ENCODE measurements around the gene PAX4. TPM values are rescaled to one million over a fixed set of nuclear protein-coding genes. Genes with fewer than 3 reads are reported as not detected.

Gene PAX4
- total RNA-seq, 4 donors from 2014 or later: not detected

GRCh38 chr7:127608446-127608845, 9.5 kb downstream of the PAX4 start:
- peaks cover 0 to 13% (median 0%) of the 10 kb centered on the region in 4 donors for H3K9me3 ChIP-seq
- H3K4me1 ChIP-seq: no peaks in the 10 kb centered on the region
- WGBS, 2 donors: 87 to 95% methylated on average over 6 of the region's 6 CpGs
- H3K27me3 ChIP-seq: peaks cover 0 to 3% of the 10 kb centered on the region in 2 donors
- DNase-seq (ENCODE audit: low spot score in 2 of 2): no peak
- H3K4me3 ChIP-seq: no peak overlapping the region
- H3K36me3 ChIP-seq: no peaks in the 10 kb centered on the region
- TF ChIP-seq EP300 (IDR thresholded peaks at IDR 0.05) (no peak), CTCF (IDR thresholded peaks at IDR 0.05) (no peak), POLR2A (IDR thresholded peaks at IDR 0.05) (no peak)
- H3K27ac ChIP-seq: no peak overlapping the region

- no peaks in the 10 kb centered on the region for H3K27me3 ChIP-seq
- WGBS, 2 donors: 58 to 65% methylated on average over 3 of the region's 3 CpGs
- H3K9me3 ChIP-seq: no peaks in the 10 kb centered on the region
- TF ChIP-seq CTCF (IDR thresholded peaks at IDR 0.05) (no peak), EP300 (IDR thresholded peaks at IDR 0.05) (no peak), POLR2A (IDR thresholded peaks at IDR 0.05) (no peak)
- no peak overlapping the region for H3K27ac ChIP-seq
- H3K4me3 ChIP-seq: no peak overlapping the region
- no peaks in the 10 kb centered on the region for H3K36me3 ChIP-seq
- no peak for DNase-seq (ENCODE audit: low spot score in 2 of 2)
- H3K4me1 ChIP-seq: no peaks in the 10 kb centered on the region
Observed at GRCh38 chr7:127600885-127601284, 17.1 kb downstream of the PAX4 start.

- WGBS, 2 donors: 58 to 64% methylated on average over 6 of the region's 6 CpGs
- Histone ChIP-seq H3K4me1 (no peaks in the 10 kb centered on the region), H3K27me3 (no peaks in the 10 kb centered on the region), H3K4me3 (no peak overlapping the region), H3K9me3 (no peaks in the 10 kb centered on the region), H3K27ac (no peak overlapping the region), H3K36me3 (peaks cover 0 to 5% (median 0%) of the 10 kb centered on the region in 3 donors)
- no peak for TF ChIP-seq POLR2A (IDR thresholded peaks at IDR 0.05)
- no peak for DNase-seq (ENCODE audit: low spot score in 2 of 2)
Observed at GRCh38 chr7:127598318-127598717, 19.6 kb downstream of the PAX4 start.

DNA sequence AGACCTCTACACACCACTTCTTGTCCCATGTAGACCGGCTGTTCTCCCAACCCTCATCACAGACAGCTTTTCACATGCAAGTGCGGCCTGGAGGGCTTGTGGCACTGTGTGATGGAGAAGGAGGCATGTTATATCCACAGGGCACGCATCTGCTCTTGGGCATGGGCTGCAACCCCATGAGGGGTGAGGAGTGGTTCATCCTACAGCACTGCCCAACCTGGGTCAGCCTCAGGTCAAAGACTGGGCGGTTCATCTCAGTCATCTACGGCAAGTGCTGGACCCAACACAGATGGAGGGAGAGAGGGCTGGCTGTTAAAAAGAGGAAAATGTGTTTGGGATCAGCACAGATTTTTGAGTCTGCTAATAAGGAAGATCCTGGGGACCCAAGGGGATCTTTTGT, 22.2 kb downstream of the PAX4 start:
- no peaks in the 10 kb centered on the region for H3K9me3 ChIP-seq
- TF ChIP-seq EP300 (IDR thresholded peaks at IDR 0.05) (no peak), CTCF (IDR thresholded peaks at IDR 0.05) (no peak), POLR2A (IDR thresholded peaks at IDR 0.05) (no peak)
- H3K36me3 ChIP-seq: peaks cover 0 to 28% (median 11%) of the 10 kb centered on the region in 3 donors
- H3K27ac ChIP-seq: no peak overlapping the region
- no peak for DNase-seq (ENCODE audit: low spot score in 2 of 2)
- peaks cover 0 to 5% (median 0%) of the 10 kb centered on the region in 4 donors for H3K4me1 ChIP-seq
- no peak overlapping the region for H3K4me3 ChIP-seq
- H3K27me3 ChIP-seq: no peaks in the 10 kb centered on the region
- 84 to 94% methylated on average over 4 to 5 of the region's 5 CpGs for WGBS, 2 donors

DNA sequence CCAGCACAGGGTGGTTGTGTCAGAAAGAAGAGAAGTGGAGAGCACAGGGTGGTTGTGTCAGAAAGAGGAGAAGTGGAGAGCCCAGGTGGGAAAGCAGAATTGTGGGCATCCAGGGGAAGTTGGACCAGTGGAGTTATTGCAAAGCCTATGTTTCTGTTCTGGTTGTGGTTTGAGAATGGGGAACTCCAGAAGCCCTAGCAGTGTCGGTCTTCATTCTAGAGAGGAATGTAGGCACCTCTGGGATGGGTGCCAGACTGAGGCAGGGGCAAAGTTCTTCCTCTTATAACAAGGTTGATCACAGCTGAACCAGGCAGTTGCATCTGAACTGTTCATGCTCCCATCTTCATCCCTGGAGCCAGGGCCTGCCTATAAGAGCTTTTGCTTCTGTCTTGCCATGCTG, 23.5 kb downstream of the PAX4 start:
- H3K4me3 ChIP-seq: no peak overlapping the region
- H3K27ac ChIP-seq: no peak overlapping the region
- 69 to 72% methylated on average over 1 of the region's 1 CpG for WGBS, 2 donors
- peaks cover 0 to 13% (median 3%) of the 10 kb centered on the region in 4 donors for H3K4me1 ChIP-seq
- H3K36me3 ChIP-seq: peaks cover 0 to 38% (median 13%) of the 10 kb centered on the region in 3 donors
- H3K27me3 ChIP-seq: no peaks in the 10 kb centered on the region
- no peak for DNase-seq (ENCODE audit: low spot score in 2 of 2)
- no peaks in the 10 kb centered on the region for H3K9me3 ChIP-seq
- TF ChIP-seq CTCF (IDR thresholded peaks at IDR 0.05) (no peak), POLR2A (IDR thresholded peaks at IDR 0.05) (no peak), EP300 (IDR thresholded peaks at IDR 0.05) (no peak)

DNA sequence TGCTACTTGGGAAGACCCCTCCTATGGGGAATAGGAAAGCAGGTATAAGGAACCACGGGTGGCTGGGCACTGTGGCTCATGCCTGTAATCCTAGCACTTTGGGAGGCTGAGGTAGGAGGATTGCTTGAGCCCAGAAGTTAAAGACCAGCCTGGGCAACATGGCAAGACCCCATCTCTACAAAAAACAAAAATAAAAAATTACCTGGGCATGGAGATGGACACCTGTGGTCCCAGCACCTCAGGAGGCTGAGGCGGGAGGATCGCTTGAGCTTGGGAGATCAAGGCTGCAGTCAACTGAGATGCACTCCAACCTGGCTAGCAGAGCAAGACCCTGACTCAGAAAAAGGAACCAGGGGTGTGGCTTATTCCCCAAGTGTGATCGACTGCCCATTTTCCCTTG, 25.4 kb downstream of the PAX4 start:
- WGBS, 2 donors: 69 to 76% methylated on average over 4 of the region's 4 CpGs
- H3K36me3 ChIP-seq: peaks cover 0 to 38% (median 13%) of the 10 kb centered on the region in 3 donors
- no peaks in the 10 kb centered on the region for H3K27me3 ChIP-seq
- H3K27ac ChIP-seq: no peak overlapping the region
- TF ChIP-seq CTCF (IDR thresholded peaks at IDR 0.05) (no peak), POLR2A (IDR thresholded peaks at IDR 0.05) (no peak), EP300 (IDR thresholded peaks at IDR 0.05) (no peak)
- DNase-seq (ENCODE audit: low spot score in 2 of 2): no peak
- peaks cover 0 to 24% (median 11%) of the 10 kb centered on the region in 4 donors for H3K4me1 ChIP-seq
- no peak overlapping the region for H3K4me3 ChIP-seq
- H3K9me3 ChIP-seq: no peaks in the 10 kb centered on the region

All from tibial nerve (tissue), 4 donors.